Smooth muscle cell (in vitro differentiated cells): ENCODE measurements around the gene TRPC3. TPM values are rescaled to one million over a fixed set of nuclear protein-coding genes. Genes with fewer than 3 reads are reported as not detected.

Experiments used
- DNase-seq: peaks from one replicate; lab custom pipeline; 2025; ENCODE audit not compliant: unreplicated experiment; lab: John Stamatoyannopoulos, UW
- H2AFZ ChIP-seq: fragments of 200-600 bp; sonication (generic); 2 replicates; pipeline ENCODE4 v1.6.0; 2016; ENCODE audit warnings: antibody characterized with exemption, low read depth, mild to moderate bottlenecking
- H3F3A ChIP-seq: fragments of 200-600 bp; sonication (generic); 2 replicates; pipeline ENCODE4 v1.6.0; 2017; ENCODE audit warnings: antibody characterized with exemption, low read depth
- H3K27ac ChIP-seq: fragments of 200-600 bp; sonication (generic); 2 replicates; pipeline ENCODE4 v1.5.1; 2016; ENCODE audit warnings: low read depth, mild to moderate bottlenecking
- H3K27me3 ChIP-seq: fragments of 200-600 bp; sonication (generic); 2 replicates; pipeline ENCODE4 v1.6.1; 2016; ENCODE audit warnings: low read depth, mild to moderate bottlenecking
- H3K36me3 ChIP-seq: fragments of 200-600 bp; sonication (generic); 2 replicates; pipeline ENCODE4 v1.5.1; 2016; ENCODE audit warnings: low read depth
- H3K4me1 ChIP-seq: fragments of 200-600 bp; sonication (generic); 2 replicates; pipeline ENCODE4 v1.5.1; 2016; ENCODE audit warnings: low read depth
- H3K4me2 ChIP-seq: fragments of 200-600 bp; sonication (generic); 2 replicates; pipeline ENCODE4 v1.6.0; 2016; ENCODE audit warnings: mild to moderate bottlenecking
- H3K4me3 ChIP-seq: fragments of 200-600 bp; sonication (generic); 2 replicates; pipeline ENCODE4 v1.5.1; 2016; ENCODE audit warnings: mild to moderate bottlenecking
- H3K79me2 ChIP-seq: fragments of 200-600 bp; sonication (generic); 2 replicates; pipeline ENCODE4 v1.6.0; 2016; ENCODE audit warnings: low read depth, mild to moderate bottlenecking
- H3K9ac ChIP-seq: fragments of 200-600 bp; sonication (generic); 2 replicates; pipeline ENCODE4 v1.6.0; 2016; ENCODE audit warnings: low read depth
- H3K9me3 ChIP-seq: fragments of 200-600 bp; sonication (generic); replicated peaks from 2 replicates; pipeline ENCODE4 v1.5.1; 2016; ENCODE audit warnings: low read depth
- H4K20me1 ChIP-seq: fragments of 200-600 bp; sonication (generic); 2 replicates; pipeline ENCODE4 v1.6.0; 2016; ENCODE audit warnings: low read depth
- WGBS: methylation state at CpG from one replicate; pipeline ENCODE4 v1.1.7; 2016; ENCODE audit warnings: low lambda C conversion rate; 5-methylcytosine and 5-hydroxymethylcytosine counted together
- polyA plus RNA-seq: library from polyadenylated mRNA; unstranded; fragments of >200 nt; fragmentation: Nextera tagmentation; extraction: Ambion mirVana; gene quantifications from 2 replicates; pipeline ENCODE4 v1.2.1, GENCODE V29; 2016
- total RNA-seq: library from RNA; depleted of rRNA; stranded (reverse); fragments of >200 nt; gene quantifications from 2 replicates; pipeline ENCODE4 v1.2.3, GENCODE V29; 2014
- TF ChIP-seq, protein P1 (sequence below): fragments of 200-600 bp; sonication (generic); IDR thresholded peaks from 2 replicates; pipeline ENCODE4 v1.5.1; 2017; ENCODE audit warnings: borderline replicate concordance, mild to moderate bottlenecking, antibody characterized with exemption; ENCODE audit not compliant: insufficient read depth, poor library complexity, severe bottlenecking

Gene TRPC3
- total and polyA plus RNA-seq, 2 experiments from 2014 or later, result 0.17 to 0.36 TPM

DNA sequence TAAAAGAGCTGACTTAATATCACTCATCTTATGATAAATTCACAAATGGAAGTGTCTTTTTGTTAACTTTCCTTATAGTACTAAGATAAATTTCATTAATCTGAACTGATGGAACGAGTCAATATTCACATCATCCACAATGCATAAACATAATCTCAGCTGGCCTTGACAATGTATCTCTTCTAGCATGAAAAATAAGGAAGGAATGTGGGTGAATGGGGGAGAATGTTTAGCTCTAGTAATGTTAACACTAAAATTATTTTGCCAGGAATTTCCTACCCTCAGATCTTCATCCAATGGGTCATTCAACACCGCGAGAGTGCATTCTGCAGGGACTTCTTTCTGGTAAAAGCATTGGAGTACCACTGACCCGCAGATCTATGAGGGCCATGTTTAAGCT is 15.8 kb downstream of the TRPC3 start:
- TF ChIP-seq, protein P1, sequence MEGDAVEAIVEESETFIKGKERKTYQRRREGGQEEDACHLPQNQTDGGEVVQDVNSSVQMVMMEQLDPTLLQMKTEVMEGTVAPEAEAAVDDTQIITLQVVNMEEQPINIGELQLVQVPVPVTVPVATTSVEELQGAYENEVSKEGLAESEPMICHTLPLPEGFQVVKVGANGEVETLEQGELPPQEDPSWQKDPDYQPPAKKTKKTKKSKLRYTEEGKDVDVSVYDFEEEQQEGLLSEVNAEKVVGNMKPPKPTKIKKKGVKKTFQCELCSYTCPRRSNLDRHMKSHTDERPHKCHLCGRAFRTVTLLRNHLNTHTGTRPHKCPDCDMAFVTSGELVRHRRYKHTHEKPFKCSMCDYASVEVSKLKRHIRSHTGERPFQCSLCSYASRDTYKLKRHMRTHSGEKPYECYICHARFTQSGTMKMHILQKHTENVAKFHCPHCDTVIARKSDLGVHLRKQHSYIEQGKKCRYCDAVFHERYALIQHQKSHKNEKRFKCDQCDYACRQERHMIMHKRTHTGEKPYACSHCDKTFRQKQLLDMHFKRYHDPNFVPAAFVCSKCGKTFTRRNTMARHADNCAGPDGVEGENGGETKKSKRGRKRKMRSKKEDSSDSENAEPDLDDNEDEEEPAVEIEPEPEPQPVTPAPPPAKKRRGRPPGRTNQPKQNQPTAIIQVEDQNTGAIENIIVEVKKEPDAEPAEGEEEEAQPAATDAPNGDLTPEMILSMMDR, result no peak
- Histone ChIP-seq H3K79me2 (no peaks in the 10 kb centered on the region), H3K36me3 (no peaks in the 10 kb centered on the region), H2AFZ (no peak overlapping the region), H3K4me1 (no peaks in the 10 kb centered on the region), H3K4me2 (no peak overlapping the region), H4K20me1 (no peaks in the 10 kb centered on the region), H3F3A (no peaks in the 10 kb centered on the region), H3K27me3 (no peaks in the 10 kb centered on the region), H3K27ac (no peak overlapping the region), H3K9ac (no peak overlapping the region), H3K4me3 (no peak overlapping the region), H3K9me3 (no peaks in the 10 kb centered on the region)
- no peak for DNase-seq
- 82% methylated on average over 4 of the region's 4 CpGs for WGBS

DNA sequence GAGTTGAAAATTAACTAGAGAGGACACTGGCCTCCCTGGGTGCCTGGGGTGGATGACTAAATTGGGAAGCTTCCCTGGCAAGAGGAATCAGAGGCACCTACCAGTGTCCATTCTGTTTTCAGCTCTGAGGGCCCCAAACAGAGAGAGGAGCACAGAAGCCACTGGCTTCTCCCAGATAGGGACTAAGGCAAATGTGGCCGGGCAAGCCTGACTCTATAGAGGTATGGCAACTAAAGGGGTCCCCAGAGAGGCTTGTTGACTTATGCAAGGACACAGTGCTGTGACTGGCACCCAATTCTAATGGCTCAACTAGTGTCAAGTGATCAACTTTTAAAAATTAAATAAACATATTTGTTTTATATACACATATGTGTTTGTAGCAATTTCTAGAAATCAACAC is 17.2 kb downstream of the TRPC3 start:
- Histone ChIP-seq H3K4me3 (no peak overlapping the region), H3K4me2 (no peak overlapping the region), H3K27ac (no peak overlapping the region), H3K4me1 (no peaks in the 10 kb centered on the region), H3K27me3 (no peaks in the 10 kb centered on the region), H3K9me3 (no peaks in the 10 kb centered on the region), H3K79me2 (no peaks in the 10 kb centered on the region), H3F3A (no peaks in the 10 kb centered on the region), H2AFZ (no peak overlapping the region), H3K36me3 (no peaks in the 10 kb centered on the region), H3K9ac (no peak overlapping the region), H4K20me1 (no peaks in the 10 kb centered on the region)
- DNase-seq, result no peak
- TF ChIP-seq, protein P1, result no peak
- 77% methylated on average over 1 of the region's 1 CpG for WGBS

DNA sequence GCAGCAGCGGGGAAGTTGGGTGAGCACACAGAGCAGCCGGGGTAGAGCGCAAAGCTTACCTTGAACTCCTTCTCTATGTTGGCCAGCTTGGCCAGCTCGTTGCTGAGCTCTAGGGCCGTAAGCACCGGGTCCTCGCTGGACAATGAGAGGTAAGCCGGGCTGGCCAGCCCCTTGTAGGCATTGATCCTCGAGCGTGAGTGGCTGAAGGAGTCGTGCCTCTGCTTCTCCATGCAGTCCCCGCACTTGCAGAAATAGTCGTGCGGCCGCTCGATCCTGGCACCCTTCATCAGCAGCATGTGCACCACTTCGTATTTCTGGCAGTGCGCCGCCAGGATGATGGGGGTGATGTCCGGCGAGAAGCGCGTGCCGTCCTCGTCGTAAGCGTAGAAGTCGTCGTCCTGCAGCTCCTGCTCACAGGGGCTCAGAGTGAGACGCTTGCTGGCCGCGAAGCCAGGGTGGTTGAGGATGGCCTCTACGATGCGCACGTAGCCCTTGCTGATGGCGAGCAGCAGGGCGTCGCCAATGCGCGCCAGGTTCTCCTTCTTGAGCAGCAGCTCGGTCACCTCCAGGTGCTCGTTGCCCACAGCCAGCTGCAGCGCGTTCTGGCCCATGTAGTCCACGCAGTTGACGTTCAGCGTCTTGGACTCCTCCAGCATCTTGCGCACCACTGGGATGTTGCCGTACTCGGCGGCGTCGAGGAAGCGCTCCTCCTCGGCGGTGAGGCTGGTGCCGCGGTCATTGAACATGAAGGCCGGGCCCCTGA is 19.5 kb downstream of the TRPC3 start:
- TF ChIP-seq, protein P1, result no peak
- Histone ChIP-seq H3K9ac (no peak overlapping the region), H3K4me3 (no peak overlapping the region), H3K79me2 (no peaks in the 10 kb centered on the region), H3K27ac (no peak overlapping the region), H4K20me1 (no peaks in the 10 kb centered on the region), H2AFZ (no peak overlapping the region), H3K9me3 (no peaks in the 10 kb centered on the region), H3K27me3 (no peaks in the 10 kb centered on the region), H3K4me2 (no peak overlapping the region), H3K36me3 (no peaks in the 10 kb centered on the region), H3F3A (no peaks in the 10 kb centered on the region), H3K4me1 (no peaks in the 10 kb centered on the region)
- no peak for DNase-seq
- WGBS, result 97% methylated on average over 41 of the region's 59 CpGs

DNA sequence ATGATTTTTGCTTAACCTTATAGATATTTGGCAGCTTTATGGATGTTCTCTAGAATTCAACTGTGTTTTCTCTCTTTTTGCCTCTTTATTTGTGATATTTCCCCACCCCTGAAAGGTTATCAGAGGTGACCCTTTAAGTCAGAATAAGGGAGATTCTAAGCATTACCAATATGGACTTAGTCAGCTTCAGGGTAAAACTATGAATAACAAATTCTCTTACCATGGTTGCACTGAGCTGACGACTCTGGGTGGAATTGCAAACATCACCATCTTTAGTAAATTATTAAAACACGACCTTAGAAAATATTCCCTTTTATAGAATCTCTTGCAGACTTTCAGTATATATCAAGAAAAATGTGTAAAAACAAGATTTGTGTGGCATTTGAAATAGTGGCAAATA is 21.6 kb downstream of the TRPC3 start:
- TF ChIP-seq, protein P1, result no peak
- no peak for DNase-seq
- 73% methylated on average over 2 of the region's 2 CpGs for WGBS
- no peaks in the 10 kb centered on the region for H3K4me1 ChIP-seq
- no peak overlapping the region for H3K27ac ChIP-seq
- H3F3A ChIP-seq, result no peaks in the 10 kb centered on the region
- H4K20me1 ChIP-seq, result no peaks in the 10 kb centered on the region
- no peak overlapping the region for H3K4me3 ChIP-seq
- H3K79me2 ChIP-seq, result no peaks in the 10 kb centered on the region
- no peaks in the 10 kb centered on the region for H3K27me3 ChIP-seq
- H3K9me3 ChIP-seq, result no peaks in the 10 kb centered on the region
- H3K4me2 ChIP-seq, result no peak overlapping the region
- H3K36me3 ChIP-seq, result no peaks in the 10 kb centered on the region
- no peak overlapping the region for H2AFZ ChIP-seq
- H3K9ac ChIP-seq, result no peak overlapping the region
